GM12801 (cell line): ENCODE measurements around the gene SPOCD1.

ENCODE experiments used
- TF ChIP-seq, protein P1 (sequence below): IDR thresholded peaks from one replicate; pipeline ENCODE4 v1.5.1; 2011; ENCODE audit warnings: control low read depth; ENCODE audit not compliant: insufficient read length; ENCODE audit errors: extremely low read depth

SPOCD1 gene

DNA sequence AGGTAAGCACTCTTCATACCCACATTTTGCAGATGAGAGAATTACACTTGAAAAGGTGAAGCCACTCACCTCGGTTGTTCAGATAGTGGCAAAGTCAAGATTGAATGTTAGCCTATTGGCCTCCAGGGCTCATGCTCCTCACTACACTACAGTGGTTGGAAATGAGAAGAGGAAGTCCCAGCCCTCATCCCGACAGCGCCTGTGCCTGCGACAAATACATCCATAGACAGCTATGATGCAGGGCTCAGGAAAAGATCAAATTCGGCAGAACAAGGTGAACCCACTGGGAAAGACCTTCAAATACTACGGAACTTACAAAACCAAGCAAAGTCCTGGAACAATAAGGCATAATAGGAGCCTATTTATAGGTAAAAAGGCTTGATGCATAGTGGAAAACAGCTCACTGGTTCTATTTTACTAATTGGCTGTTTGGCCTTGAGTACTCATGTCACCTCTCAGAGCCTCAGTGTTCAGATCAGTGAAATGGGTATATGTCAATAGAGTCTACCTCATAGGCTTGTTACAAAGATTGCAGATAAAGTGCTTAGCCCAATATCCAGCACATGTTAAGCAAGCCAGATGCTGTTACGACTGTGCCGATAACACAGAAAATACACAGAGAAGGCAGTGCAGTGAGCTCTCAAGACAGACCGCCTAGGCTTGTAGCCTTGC, 3.5 kb downstream of the SPOCD1 start:
- TF ChIP-seq, protein P1, sequence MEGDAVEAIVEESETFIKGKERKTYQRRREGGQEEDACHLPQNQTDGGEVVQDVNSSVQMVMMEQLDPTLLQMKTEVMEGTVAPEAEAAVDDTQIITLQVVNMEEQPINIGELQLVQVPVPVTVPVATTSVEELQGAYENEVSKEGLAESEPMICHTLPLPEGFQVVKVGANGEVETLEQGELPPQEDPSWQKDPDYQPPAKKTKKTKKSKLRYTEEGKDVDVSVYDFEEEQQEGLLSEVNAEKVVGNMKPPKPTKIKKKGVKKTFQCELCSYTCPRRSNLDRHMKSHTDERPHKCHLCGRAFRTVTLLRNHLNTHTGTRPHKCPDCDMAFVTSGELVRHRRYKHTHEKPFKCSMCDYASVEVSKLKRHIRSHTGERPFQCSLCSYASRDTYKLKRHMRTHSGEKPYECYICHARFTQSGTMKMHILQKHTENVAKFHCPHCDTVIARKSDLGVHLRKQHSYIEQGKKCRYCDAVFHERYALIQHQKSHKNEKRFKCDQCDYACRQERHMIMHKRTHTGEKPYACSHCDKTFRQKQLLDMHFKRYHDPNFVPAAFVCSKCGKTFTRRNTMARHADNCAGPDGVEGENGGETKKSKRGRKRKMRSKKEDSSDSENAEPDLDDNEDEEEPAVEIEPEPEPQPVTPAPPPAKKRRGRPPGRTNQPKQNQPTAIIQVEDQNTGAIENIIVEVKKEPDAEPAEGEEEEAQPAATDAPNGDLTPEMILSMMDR, result no peak

DNA sequence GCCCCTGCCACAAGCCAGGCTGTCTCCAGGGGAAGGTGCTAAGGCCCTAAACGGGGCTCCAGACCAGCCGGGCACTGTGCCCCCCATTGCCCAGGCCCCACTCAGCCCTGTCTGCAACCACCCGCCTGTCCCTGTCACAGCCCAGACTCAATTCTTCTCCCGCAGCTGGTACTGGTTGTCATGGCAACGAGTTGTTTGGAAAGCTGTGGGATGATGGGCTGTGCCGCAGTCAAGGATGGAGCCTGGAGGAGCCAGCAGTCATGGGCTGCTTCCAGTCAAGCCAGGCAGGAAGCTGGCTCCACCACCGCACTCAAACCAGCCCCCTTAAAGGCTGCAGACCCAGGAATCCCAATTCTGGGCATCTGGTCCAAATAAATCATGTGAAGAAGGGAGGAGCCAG, 4.2 kb downstream of the SPOCD1 start:
- TF ChIP-seq, protein P1, result no peak

DNA sequence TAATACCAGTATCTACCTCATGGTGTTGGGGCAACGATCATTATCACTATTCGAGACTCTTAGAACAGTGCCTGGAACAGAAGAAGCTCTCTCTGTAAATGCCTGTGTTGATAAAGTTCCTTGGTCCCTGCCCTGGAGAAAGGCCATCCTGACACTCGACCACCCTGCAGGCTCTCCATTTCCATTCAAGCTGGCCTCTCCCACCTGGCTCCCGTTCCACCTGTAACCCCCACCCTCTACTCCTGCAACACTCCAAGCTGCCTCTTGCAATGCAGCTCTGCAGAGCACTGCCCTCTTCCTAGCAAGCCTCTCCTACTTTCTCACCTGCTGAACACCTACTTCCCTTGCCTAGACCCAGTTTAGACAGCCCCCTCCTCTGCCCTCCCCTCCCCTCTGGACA, 6.1 kb downstream of the SPOCD1 start:
- TF ChIP-seq, protein P1, result no peak

DNA sequence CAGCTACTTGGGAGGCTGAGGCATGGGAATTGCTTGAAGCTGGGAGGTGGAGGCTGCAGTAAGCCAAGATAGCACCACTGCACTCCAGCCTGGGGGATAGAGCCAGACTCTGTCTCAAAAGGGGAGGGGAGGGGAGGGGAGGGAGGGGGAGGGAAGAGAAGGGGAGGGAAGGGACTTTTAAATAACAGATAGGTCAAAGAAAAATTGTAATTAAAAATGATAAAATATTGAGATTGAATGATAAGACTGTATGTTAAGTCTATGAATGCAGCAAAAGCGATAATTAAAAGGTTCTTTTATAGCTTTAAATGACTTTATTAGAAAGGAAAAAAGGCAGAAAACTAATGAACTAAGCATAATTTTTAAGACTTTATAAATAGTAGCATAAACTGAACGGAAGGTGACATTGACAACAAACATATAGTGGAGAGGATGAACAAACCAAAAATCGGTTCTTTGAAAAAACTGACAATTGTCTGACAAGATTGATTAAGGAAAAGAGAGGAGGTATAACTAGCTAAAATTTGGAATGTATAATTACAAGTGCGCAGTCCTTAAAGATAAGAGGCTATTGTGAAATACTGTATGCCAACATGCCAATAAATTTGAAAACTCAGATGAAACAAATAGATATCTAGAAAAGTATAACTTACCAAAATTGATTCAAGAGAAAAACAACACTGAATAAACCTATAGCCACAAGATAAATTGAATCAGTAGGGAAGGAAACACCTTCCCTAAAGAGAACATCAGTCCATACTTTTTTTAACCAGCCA, 8.4 kb downstream of the SPOCD1 start:
- TF ChIP-seq, protein P1, result no peak

DNA sequence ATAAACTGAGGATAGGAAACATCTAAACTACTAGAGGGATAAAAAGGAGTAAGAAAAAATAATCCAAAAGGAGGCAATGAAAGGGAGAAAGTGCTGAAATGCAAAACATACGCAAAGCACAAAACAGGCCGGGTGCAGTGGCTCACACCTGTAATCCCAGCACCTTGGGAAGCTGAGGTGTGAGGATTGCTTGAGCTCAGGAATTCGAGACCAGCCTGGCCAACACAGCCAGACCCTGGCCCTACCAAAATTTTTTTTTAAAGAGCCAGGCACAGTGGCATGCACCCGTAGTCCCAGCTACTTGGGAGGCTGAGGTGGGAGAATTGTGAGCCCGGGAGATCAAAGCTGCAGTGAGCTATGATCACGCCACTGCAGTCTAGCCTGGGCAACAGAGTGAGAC, 10.5 kb downstream of the SPOCD1 start:
- TF ChIP-seq, protein P1, result no peak

DNA sequence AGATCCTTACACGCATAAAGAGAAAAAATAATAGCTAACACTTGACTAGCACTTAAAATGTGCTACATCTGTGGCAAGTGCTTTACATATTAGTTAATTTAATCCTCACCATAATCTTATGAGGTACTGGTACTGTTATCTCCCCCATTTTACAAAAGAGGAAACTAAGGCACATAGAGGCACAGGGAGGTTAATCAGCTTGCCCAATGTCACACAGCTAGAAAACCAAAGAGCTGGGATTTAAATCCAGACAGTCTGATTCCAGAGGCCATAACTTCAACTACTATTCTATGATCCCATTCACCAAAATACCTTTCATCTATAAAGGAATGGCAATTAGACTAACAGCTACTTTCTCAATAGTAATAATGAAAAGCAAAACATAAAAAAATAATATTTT, 11.7 kb downstream of the SPOCD1 start:
- TF ChIP-seq, protein P1, result no peak

DNA sequence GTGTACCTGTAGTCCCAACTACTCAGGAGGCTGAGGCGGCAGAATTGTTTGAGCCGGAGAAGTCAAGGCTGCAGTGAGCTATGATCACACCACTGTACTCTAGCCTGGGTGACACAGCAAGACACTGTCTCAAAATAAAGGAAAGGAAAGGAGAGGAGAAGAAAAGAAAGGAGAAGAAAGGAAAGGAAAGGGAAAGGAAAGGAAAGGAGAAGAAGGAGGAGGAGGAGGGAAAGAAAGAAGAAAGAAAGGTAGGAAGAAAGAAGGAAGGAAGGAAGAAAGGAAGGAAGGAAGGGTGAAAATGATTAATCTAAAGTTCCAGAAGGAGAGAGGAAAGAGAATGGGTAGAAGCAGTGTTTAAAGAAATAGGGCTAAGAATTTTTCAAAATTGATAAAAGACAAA, 12.2 kb downstream of the SPOCD1 start:
- TF ChIP-seq, protein P1, result no peak
